Measurements from ENCODE around the gene ZNF26. TPM values are rescaled to one million over a fixed set of nuclear protein-coding genes. Genes with fewer than 3 reads are reported as not detected.
"Not testable (repeated sequence)": the region's sequence is repeated elsewhere in the genome, so short reads cannot be mapped to it uniquely, and the experiment has no call there.

The ZNF26 gene, protein sequence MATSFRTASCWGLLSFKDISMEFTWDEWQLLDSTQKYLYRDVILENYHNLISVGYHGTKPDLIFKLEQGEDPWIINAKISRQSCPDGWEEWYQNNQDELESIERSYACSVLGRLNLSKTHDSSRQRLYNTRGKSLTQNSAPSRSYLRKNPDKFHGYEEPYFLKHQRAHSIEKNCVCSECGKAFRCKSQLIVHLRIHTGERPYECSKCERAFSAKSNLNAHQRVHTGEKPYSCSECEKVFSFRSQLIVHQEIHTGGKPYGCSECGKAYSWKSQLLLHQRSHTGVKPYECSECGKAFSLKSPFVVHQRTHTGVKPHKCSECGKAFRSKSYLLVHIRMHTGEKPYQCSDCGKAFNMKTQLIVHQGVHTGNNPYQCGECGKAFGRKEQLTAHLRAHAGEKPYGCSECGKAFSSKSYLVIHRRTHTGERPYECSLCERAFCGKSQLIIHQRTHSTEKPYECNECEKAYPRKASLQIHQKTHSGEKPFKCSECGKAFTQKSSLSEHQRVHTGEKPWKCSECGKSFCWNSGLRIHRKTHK
- 12.6 TPM for total RNA-seq
- long read RNA-seq, full-length matches to known transcripts = 6 of 14 reads
- long read RNA-seq, partial matches to known transcripts = 0 of 14 reads
- long read RNA-seq, other reads (novel, unspliced or antisense) = 8 of 14 reads

DNA sequence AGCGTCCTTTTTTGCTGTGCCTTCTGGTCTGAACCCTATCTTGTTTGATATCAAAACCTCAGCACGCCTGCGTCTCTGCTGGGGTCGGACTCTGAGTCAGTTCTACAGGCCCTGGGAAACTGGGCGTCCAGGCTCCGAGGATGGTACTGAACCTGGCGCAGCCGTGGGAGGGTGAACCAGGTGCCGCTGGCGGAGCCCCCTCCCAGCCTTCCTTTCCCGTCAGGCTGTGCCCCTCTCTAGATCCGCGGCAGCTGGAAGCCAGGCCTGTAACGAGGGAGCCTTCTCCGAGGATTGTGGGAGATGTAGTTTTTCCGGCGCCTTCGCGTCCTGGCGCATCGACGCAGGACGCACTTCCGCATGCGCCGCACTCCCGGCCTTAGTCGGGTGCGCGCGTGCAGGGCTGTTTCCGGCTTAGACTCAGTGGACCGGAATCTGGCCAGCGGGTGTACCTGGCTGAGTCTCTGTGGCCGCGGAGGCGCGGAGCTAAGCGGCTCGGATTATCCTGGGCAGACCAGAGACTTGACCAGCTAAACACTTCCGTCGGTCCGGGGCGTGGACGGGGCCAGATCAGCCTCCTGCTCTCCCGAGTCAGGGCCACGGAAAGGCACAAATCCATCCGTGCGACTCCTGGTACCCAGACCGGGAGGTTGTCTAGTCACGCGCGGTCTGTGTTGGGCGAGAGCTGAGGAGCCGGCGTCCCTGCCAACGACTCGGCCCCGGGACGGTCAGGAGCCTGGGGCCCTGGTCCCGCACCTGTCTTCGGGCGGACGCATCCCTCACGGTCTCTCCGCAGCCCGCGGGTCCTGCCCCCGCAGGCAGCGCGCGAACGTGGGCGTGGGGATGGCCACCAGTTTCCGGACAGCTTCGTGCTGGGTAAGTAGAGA is at the start of gene ZNF26:
ZNF26 (plus strand) TSS at position 367 of the 884 bp plus-strand sequence; CDS start at position 841, 474 bp downstream.
- intact Hi-C loops (cut with DNase I) = no loop called here
- ATAC-seq (peak; percentile 99 to 100), DNase-seq (peak; percentile 94)
- H3K27me3 ChIP-seq (ENCODE audit: low read depth) = no peaks in the 10 kb centered on the region
- TF ChIP-seq CTCF (IDR thresholded peaks at IDR 0.05) = no peak
- peak within 1 kb of the TSS; percentile 87 for H3K27ac ChIP-seq
- H3K4me1 ChIP-seq = peaks cover 19% of the 10 kb centered on the region
- H3K9me3 ChIP-seq = peaks cover 30% of the 10 kb centered on the region
- no peaks in the 10 kb centered on the region for H3K36me3 ChIP-seq
- peak within 1 kb of the TSS; percentile 98 for H3K4me3 ChIP-seq

DNA sequence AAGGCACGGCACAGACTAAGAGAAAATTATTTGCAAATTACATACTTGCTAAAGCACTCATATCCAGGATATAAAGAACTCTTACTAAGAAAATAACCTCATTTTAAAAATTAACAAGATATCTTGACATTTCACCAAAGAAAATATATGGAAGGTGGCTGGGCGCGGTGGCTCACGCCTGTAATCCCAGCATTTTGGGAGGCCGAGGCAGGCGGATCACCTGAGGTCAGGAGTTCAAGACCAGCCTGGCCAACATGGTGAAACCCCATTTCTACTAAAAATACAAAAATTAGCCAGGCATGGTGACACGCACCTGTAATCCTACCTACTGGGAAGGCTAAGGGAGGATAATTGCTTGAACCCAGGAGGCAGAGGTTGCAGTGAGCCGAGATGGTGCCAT is 49.2 kb upstream of the ZNF26 start:
- DNase-seq; H3K27ac ChIP-seq; H3K27me3 ChIP-seq (ENCODE audit: low read depth); intact Hi-C loops (cut with DNase I); H3K36me3 ChIP-seq; H3K4me1 ChIP-seq; H3K4me3 ChIP-seq; ATAC-seq: not testable (repeated sequence)
- H3K9me3 ChIP-seq = peaks cover 86% of the 10 kb centered on the region

DNA sequence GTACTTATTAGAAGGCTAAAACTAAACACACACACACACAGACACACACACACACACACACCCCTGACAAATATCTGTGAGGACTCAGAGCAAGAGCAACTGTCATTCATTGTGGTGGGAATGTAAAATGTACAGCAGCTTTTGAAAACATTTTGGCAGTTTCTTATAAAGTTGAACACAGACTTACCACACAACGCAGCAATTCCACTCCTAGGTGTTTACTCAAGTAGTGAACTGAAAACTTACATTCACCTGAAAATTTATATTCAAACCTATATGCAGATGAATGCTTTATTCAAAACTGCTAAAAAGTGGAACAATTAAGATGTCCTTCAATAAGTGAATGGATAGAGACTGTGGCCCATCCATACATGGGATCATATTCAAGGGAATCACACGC is 48.7 kb upstream of the ZNF26 start:
- no peaks in the 10 kb centered on the region for H3K27me3 ChIP-seq (ENCODE audit: low read depth)
- intact Hi-C loops (cut with DNase I) = no loop called here
- no peak for TF ChIP-seq CTCF (IDR thresholded peaks at IDR 0.05)
- peaks cover 86% of the 10 kb centered on the region for H3K9me3 ChIP-seq
- DNase-seq = no peak
- H3K4me1 ChIP-seq = no peaks in the 10 kb centered on the region
- no peak overlapping the region for H3K27ac ChIP-seq
- no peak overlapping the region for H3K4me3 ChIP-seq
- H3K36me3 ChIP-seq = peaks cover 7% of the 10 kb centered on the region
- no peak for ATAC-seq

GRCh38 chr12:132938807-132939206 is 47.4 kb upstream of the ZNF26 start:
- H3K4me1 ChIP-seq; H3K27ac ChIP-seq; intact Hi-C loops (cut with DNase I); ATAC-seq; DNase-seq; H3K27me3 ChIP-seq (ENCODE audit: low read depth); H3K4me3 ChIP-seq: not testable (repeated sequence)
- Histone ChIP-seq H3K36me3 (peaks cover 20% of the 10 kb centered on the region), H3K9me3 (peaks cover 86% of the 10 kb centered on the region)

DNA sequence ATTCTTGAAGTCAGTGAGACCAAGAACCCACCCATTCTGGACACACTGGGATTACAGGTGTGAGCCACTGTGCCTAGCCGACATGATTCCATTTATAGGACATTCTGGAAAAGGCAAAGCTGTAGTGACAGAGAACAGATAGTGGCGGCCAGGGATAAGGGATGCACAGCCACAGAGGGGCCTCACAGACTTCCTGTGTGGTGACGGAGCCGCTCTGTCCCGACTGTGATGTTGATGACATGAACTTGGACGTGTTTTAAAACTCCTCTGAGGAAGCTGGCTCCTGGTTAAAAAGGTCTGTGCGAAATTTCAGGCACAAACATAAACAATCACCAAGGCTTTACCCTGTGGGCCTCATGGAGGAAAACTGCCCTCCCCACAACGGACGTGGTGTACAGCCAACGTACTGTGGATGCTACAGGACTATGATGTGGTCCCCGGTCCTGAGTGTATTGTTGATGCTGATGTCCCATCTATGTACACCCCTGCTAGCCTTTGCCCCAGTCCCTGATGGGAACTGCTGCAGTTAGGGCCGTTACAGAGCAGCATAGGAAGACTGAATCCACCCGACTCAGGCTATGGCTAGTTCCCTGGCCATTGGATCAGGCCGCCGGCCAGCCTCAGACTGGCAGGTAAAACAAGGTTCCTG is 46.0 kb upstream of the ZNF26 start:
- Histone ChIP-seq H3K27ac (no peak overlapping the region), H3K4me3 (no peak overlapping the region), H3K36me3 (peaks cover 34% of the 10 kb centered on the region), H3K9me3 (peaks cover 85% of the 10 kb centered on the region), H3K4me1 (no peaks in the 10 kb centered on the region), H3K27me3 (ENCODE audit: low read depth) (no peaks in the 10 kb centered on the region)
- intact Hi-C loops (cut with DNase I) = no loop called here
- DNase-seq (no peak), ATAC-seq (no peak)
- no peak for TF ChIP-seq CTCF (IDR thresholded peaks at IDR 0.05)

Data from lower lobe of right lung (tissue), 2 donors.